GM18507 (cell line): Measurements from ENCODE around the gene TDRKH.
"Not testable (repeated sequence)": the region's sequence is repeated elsewhere in the genome, so short reads cannot be mapped to it uniquely, and the experiment has no call there.

ENCODE experiments used
- DNase-seq: peaks from one replicate; pipeline ENCODE4 v3.0.0; 2011; ENCODE audit warnings: low read depth; ENCODE audit not compliant: insufficient read length; ENCODE audit errors: extremely low spot score
- FAIRE-seq: peaks from 2 replicates; lab custom pipeline; 2011; peaks lifted over from hg19 to GRCh38; lab: Jason Lieb, UNC

TDRKH gene

GRCh38 chr1:151805066-151805820, 14.9 kb upstream of the TDRKH start, which contains the start of gene LINGO4:
TSS of gene LINGO4 (minus strand) at chr1:151805419. CDS start at chr1:151802704, 2,715 bp downstream.
- DNase-seq (no peak), FAIRE-seq (no peak)

- no peak for FAIRE-seq
- no peak for DNase-seq
Measured at GRCh38 chr1:151803915-151804314, 13.6 kb upstream of the TDRKH start.

- DNase-seq (no peak), FAIRE-seq (no peak)
Measured at GRCh38 chr1:151803164-151803563, 12.9 kb upstream of the TDRKH start.

- FAIRE-seq (no peak), DNase-seq (no peak)
Measured at GRCh38 chr1:151802372-151802771, 12.1 kb upstream of the TDRKH start.

- FAIRE-seq (no peak), DNase-seq (no peak)
Measured at GRCh38 chr1:151801846-151802245, 11.5 kb upstream of the TDRKH start.

GRCh38 chr1:151801310-151801820, 11.1 kb upstream of the TDRKH start:
- DNase-seq: no peak
- FAIRE-seq: no peak

- FAIRE-seq: no peak
- no peak for DNase-seq
Measured at GRCh38 chr1:151800830-151801229, 10.5 kb upstream of the TDRKH start.

GRCh38 chr1:151799179-151800022, 9.1 kb upstream of the TDRKH start:
- FAIRE-seq: no peak

GRCh38 chr1:151798571-151798970, 8.3 kb upstream of the TDRKH start:
- no peak for FAIRE-seq
- DNase-seq: no peak

More at GRCh38 chr1:151799179-151800022, 9.1 kb upstream of the TDRKH start:
- DNase-seq: no peak

GRCh38 chr1:151790940-151791651, 796 bp upstream of the TDRKH start:
- no peak for DNase-seq
- no peak for FAIRE-seq

- DNase-seq (no peak), FAIRE-seq (no peak)
Measured at GRCh38 chr1:151787689-151788088, 2.6 kb downstream of the TDRKH start.

- FAIRE-seq (no peak), DNase-seq (no peak)
Measured at GRCh38 chr1:151783796-151784195, 6.5 kb downstream of the TDRKH start.

- FAIRE-seq (no peak), DNase-seq (no peak)
Measured at GRCh38 chr1:151782741-151783140, 7.6 kb downstream of the TDRKH start.

- FAIRE-seq, DNase-seq: not testable (repeated sequence)
Measured at GRCh38 chr1:151782026-151782425, 8.3 kb downstream of the TDRKH start.

- FAIRE-seq, DNase-seq: not testable (repeated sequence)
Measured at GRCh38 chr1:151780736-151781135, 9.6 kb downstream of the TDRKH start.

GRCh38 chr1:151779852-151780251, 10.4 kb downstream of the TDRKH start:
- no peak for DNase-seq
- no peak for FAIRE-seq

GRCh38 chr1:151777317-151777716, 13.0 kb downstream of the TDRKH start:
- DNase-seq (no peak), FAIRE-seq (no peak)

GRCh38 chr1:151776665-151777062, 13.6 kb downstream of the TDRKH start:
- FAIRE-seq (no peak), DNase-seq (no peak)

GRCh38 chr1:151775894-151776664, 14.2 kb downstream of the TDRKH start:
- FAIRE-seq (no peak), DNase-seq (no peak)
